Stomach (tissue), 19 donors: ENCODE measurements around the gene SIGLEC1. TPM values are rescaled to one million over a fixed set of nuclear protein-coding genes. Genes with fewer than 3 reads are reported as not detected.

Experiments used
- DNase-seq, 2 donors: peaks; one replicate each; pipeline versions ENCODE4 v3.0.0 to v3.0.0-alpha.2; 2013 to 2019
- H3K27ac ChIP-seq, 5 donors: fragments of 200-600 bp in 4 of 5; sonication (generic) in 4 of 5; one replicate each; pipeline ENCODE4 v1.5.1; 2013 to 2019; ENCODE audit warnings: mild to moderate bottlenecking in 1 of 5, moderate library complexity in 1 of 5
- H3K27me3 ChIP-seq, 3 donors: fragments of 200-600 bp; sonication (generic); one replicate each; pipeline ENCODE4 v1.5.1; 2017 to 2019; ENCODE audit warnings: mixed run types in 1 of 3
- H3K36me3 ChIP-seq, 4 donors: fragments of 200-600 bp; sonication (generic); 1 replicate in 3 of 4; 2 replicates in 1 of 4; pipeline ENCODE4 v1.5.1; 2016 to 2019
- H3K4me1 ChIP-seq, 4 donors: fragments of 200-600 bp; sonication (generic); one replicate each; pipeline ENCODE4 v1.5.1; 2016 to 2019
- H3K4me3 ChIP-seq, 4 donors: fragments of 200-600 bp; sonication (generic) in 3 of 4; one replicate each; pipeline ENCODE4 v1.5.1; 2016 to 2019; ENCODE audit warnings: mild to moderate bottlenecking in 1 of 4
- H3K9me3 ChIP-seq, 4 donors: fragments of 200-600 bp; sonication (generic); one replicate each; pipeline ENCODE4 v1.5.1; 2016 to 2019
- EP300 ChIP-seq: sonication (generic); formaldehyde crosslinking; IDR thresholded peaks from one replicate; pipeline ENCODE4 v1.6.1; 2017; ENCODE audit warnings: antibody characterized with exemption
- POLR2A ChIP-seq, 4 donors: fragments of 450-650 bp; IDR thresholded peaks; one replicate each; pipeline ENCODE4 v1.6.1; 2016; ENCODE audit warnings: antibody characterized with exemption in 4 of 4, control low read depth in 2 of 4, mild to moderate bottlenecking in 1 of 4, moderate library complexity in 1 of 4
- POLR2AphosphoS5 ChIP-seq, 3 donors: sonication (generic); formaldehyde crosslinking; IDR thresholded peaks; one replicate each; pipeline ENCODE4 v1.6.1; 2016; ENCODE audit warnings: antibody characterized with exemption in 3 of 3
- WGBS, 5 donors: extraction: QIAGEN DNeasy Blood & Tissue Kit in 3 of 5; methylation state at CpG; one replicate each; pipeline versions ENCODE4 v1.1.5 to v1.1.7; 2013 to 2018; 5-methylcytosine and 5-hydroxymethylcytosine counted together
- intact Hi-C: fragments of 100-400 bp; cut with DNase I; formaldehyde crosslinking; loops from one replicate; pipeline ENCODE4 v1.15.1; 2023; ENCODE audit warnings: low total_unique reads
- long read RNA-seq, 10 donors: transcript quantifications; one replicate each; lab custom pipeline, GENCODE V29; 2026
- polyA plus RNA-seq, 3 donors: library from polyadenylated mRNA; stranded (reverse); fragments of 200-250 nt; gene quantifications; one replicate each; pipeline ENCODE4 v1.2.3, GENCODE V29; 2013
- total RNA-seq, 5 donors: library from RNA; depleted of rRNA; stranded (reverse); fragments of >200 nt; gene quantifications; one replicate each; pipeline versions ENCODE4 v1.1.0 to v1.2.3, GENCODE V29; 2014 to 2016
- TF ChIP-seq, protein P1 (sequence below), 7 experiments: fragments of 450-650 bp in 4 of 7; fragments of 200-600 bp in 3 of 7; sonication (generic) in 3 of 7; IDR thresholded peaks; one replicate each; pipeline ENCODE4 v1.5.1; 2016 to 2019; ENCODE audit warnings: antibody characterized with exemption in 7 of 7, control low read depth in 2 of 7, mild to moderate bottlenecking in 1 of 7
- donor health status: healthy with polysubstance abuse.
- donor health status: Bipolar disorder and iron deficiency.
- donor health status: healthy.

Gene SIGLEC1
- 10 to 100 TPM in 1 of 5 donors, 1 to 10 TPM in 4; 1.7 to 22.2 (median 4.5) TPM for total RNA-seq
- 1 to 10 TPM; 1.4 to 1.8 (median 1.5) TPM for polyA plus RNA-seq
- long read RNA-seq, donor 1: 0 reads
- long read RNA-seq, donor 2, partial matches to known transcripts: 5 of 5 reads
- long read RNA-seq, donor 2, other reads (novel, unspliced or antisense): 0 of 5 reads
- long read RNA-seq, donor 3: 0 reads
- long read RNA-seq, donor 4: 0 reads
- long read RNA-seq, donor 5: 0 reads
- long read RNA-seq, donor 6: 0 reads
- long read RNA-seq, donor 7: 0 reads
- long read RNA-seq, donor 8: 0 reads
- long read RNA-seq, donor 9: 0 reads
- long read RNA-seq, donor 10: 0 reads

DNA sequence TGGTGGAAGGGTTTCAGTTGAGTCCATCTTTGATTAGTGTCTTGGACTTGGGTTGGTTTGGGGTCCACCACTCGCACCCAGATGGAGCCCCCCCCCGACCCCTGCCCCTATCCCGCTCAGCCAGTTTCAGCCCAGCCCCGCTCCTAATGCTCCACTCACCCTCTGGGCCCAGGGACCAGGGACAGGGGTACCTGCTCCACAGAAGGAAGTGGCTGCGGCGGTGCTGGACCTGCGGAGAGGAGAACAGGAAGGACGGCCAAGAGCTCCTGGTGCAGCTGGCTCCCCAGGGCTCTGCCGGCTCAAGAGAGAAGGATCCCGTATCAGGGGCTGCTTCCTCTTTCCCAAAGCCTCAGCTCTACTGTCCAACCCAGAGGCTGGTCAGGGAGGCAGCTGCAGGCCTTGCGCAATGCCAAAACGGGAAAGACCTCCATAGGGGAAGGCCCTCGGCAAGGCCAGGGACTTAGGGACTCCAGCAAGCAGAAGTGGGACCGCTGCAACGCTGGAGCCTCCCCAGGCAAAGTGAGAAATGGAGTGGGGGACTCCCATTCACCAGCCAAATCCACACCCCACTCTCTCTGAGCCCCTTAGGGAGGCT, at the start of gene SIGLEC1:
Gene SIGLEC1 (minus strand): TSS at position 322 of the 595 bp plus-strand sequence. CDS start 5,472 bp downstream, outside the sequence.
- Histone ChIP-seq H3K9me3 (no peaks in the 10 kb centered on the region), H3K36me3 (no peaks in the 10 kb centered on the region), H3K27ac (peak within 1 kb of the TSS in 1 of 5 donors; percentile 35), H3K27me3 (no peaks in the 10 kb centered on the region), H3K4me3 (peak within 1 kb of the TSS in 3 of 4 donors; percentile 2 to 31 (median 2)), H3K4me1 (peaks cover 0 to 16% (median 11%) of the 10 kb centered on the region in 4 donors)
- DNase-seq: peak; percentile 34 to 50
- intact Hi-C loops: no loop called here
- TF ChIP-seq EP300: no peak
- TF ChIP-seq, protein P1, sequence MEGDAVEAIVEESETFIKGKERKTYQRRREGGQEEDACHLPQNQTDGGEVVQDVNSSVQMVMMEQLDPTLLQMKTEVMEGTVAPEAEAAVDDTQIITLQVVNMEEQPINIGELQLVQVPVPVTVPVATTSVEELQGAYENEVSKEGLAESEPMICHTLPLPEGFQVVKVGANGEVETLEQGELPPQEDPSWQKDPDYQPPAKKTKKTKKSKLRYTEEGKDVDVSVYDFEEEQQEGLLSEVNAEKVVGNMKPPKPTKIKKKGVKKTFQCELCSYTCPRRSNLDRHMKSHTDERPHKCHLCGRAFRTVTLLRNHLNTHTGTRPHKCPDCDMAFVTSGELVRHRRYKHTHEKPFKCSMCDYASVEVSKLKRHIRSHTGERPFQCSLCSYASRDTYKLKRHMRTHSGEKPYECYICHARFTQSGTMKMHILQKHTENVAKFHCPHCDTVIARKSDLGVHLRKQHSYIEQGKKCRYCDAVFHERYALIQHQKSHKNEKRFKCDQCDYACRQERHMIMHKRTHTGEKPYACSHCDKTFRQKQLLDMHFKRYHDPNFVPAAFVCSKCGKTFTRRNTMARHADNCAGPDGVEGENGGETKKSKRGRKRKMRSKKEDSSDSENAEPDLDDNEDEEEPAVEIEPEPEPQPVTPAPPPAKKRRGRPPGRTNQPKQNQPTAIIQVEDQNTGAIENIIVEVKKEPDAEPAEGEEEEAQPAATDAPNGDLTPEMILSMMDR (IDR thresholded peaks at IDR 0.05): no peak
- no peak for TF ChIP-seq POLR2AphosphoS5 (IDR thresholded peaks at IDR 0.05)
- TF ChIP-seq POLR2A (IDR thresholded peaks at IDR 0.05): no peak
- 71 to 86% (median 78%) methylated on average over 6 to 15 of the region's 15 CpGs for WGBS, 5 donors

DNA sequence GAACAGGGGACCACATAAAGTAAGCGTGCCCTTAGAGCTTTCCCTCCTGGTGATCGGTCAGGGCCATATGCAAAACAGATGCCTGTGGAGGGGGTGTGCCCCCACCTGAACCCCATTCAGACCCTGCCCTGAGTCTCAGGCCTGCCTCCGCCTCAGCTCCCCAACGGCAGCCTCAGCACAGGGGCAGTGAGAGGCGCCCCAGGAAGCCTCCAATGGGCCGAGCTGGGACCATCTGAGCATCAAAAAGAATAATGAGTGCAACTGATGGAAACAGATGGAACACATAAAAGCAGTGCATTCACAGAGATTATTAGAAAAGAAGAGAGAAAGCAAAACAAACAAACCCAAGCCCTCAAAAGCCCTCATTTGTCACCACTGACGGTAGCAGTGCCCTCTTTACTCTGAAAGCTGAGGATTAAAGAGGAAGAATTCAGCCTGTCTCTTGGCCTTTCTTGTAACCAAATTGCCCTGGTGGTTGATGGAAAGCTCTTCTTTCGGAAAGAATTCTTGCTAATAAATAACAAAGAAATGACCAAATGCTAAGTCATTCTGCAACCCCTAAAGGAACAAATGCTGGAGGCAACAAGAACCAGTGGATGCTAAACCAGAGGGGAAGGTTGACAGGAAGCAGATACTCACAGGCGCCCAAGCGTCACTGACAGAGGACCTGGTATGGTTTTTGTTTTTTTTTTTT, 48.4 kb upstream of the SIGLEC1 start:
- peak in 1 of 2 donors; percentile 7 for DNase-seq
- Histone ChIP-seq H3K9me3 (no peaks in the 10 kb centered on the region), H3K36me3 (peaks cover 12 to 38% (median 24%) of the 10 kb centered on the region in 4 donors), H3K4me3 (no peak overlapping the region), H3K4me1 (peaks cover 7 to 58% (median 26%) of the 10 kb centered on the region in 4 donors), H3K27me3 (no peaks in the 10 kb centered on the region), H3K27ac (peak overlapping the region in 4 of 5 donors; percentile 20 to 94 (median 32))
- intact Hi-C loops: loop anchor here (10.0 kb wide), 1 partner anchor 86 kb away; no protein-coding TSS in a partner anchor
- TF ChIP-seq EP300: no peak
- no peak for TF ChIP-seq POLR2A (IDR thresholded peaks at IDR 0.05)
- peak in 1 of 3 donors; percentile 51 for TF ChIP-seq POLR2AphosphoS5 (IDR thresholded peaks at IDR 0.05)
- TF ChIP-seq, protein P1 (IDR thresholded peaks at IDR 0.05): no peak
- 65 to 83% (median 78%) methylated on average over 10 of the region's 10 CpGs for WGBS, 5 donors

DNA sequence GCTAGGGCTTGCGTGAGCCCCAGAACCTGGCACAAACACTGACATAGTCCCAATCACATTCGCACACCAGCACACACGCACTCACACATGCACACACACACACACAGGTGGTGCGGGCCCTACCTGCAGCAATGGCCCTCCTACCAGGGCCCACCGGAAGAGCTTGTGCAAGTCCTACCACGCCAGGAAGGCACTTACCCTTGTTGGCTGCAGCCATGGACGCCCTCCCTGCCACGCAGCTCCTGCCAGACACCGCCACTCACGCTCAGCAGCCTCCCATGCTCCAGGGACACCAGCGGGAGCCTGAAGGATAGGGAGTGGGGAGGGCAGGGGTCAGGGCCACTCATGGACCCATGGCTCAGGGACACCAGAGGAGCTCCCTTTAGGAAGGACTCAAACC, 47.5 kb upstream of the SIGLEC1 start:
- WGBS, 5 donors: 91 to 94% (median 93%) methylated on average over 6 to 11 of the region's 11 CpGs
- H3K4me1 ChIP-seq: peaks cover 6 to 49% (median 18%) of the 10 kb centered on the region in 4 donors

More for the DNA sequence above, 47.5 kb upstream of the SIGLEC1 start:
- DNase-seq: peak in 1 of 2 donors; percentile 11
- H3K36me3 ChIP-seq: peaks cover 13 to 47% (median 28%) of the 10 kb centered on the region in 4 donors
- TF ChIP-seq, protein P1 (IDR thresholded peaks at IDR 0.05): no peak
- TF ChIP-seq POLR2A (IDR thresholded peaks at IDR 0.05): no peak
- TF ChIP-seq POLR2AphosphoS5 (IDR thresholded peaks at IDR 0.05): no peak
- no peak for TF ChIP-seq EP300
- H3K9me3 ChIP-seq: no peaks in the 10 kb centered on the region
- peak overlapping the region in 4 of 5 donors; percentile 25 to 94 (median 36) for H3K27ac ChIP-seq
- intact Hi-C loops: loop anchor here (10.0 kb wide), 2 partner anchors 85 to 95 kb away; no protein-coding TSS in a partner anchor
- H3K27me3 ChIP-seq: no peaks in the 10 kb centered on the region
- H3K4me3 ChIP-seq: no peak overlapping the region
